ENCODE data around the gene IKBIP. TPM values are rescaled to one million over a fixed set of nuclear protein-coding genes. Genes with fewer than 3 reads are reported as not detected.
A peak's percentile ranks its signal among the peaks of the same experiment; 100 is the strongest.

The IKBIP gene, protein sequence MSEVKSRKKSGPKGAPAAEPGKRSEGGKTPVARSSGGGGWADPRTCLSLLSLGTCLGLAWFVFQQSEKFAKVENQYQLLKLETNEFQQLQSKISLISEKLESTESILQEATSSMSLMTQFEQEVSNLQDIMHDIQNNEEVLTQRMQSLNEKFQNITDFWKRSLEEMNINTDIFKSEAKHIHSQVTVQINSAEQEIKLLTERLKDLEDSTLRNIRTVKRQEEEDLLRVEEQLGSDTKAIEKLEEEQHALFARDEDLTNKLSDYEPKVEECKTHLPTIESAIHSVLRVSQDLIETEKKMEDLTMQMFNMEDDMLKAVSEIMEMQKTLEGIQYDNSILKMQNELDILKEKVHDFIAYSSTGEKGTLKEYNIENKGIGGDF
- 41.1 and 67.6 TPM in 2 replicates for polyA plus RNA-seq (2011; rRNA removed)
- 16.1 and 16.6 TPM in 2 replicates for polyA plus RNA-seq (2012; cell fraction: cytosol; rRNA removed)
- 9.6 and 11.5 TPM in 2 replicates for polyA plus RNA-seq (2012; cell fraction: nucleus; rRNA removed)
- 58.7 to 59.3 TPM (median 59.1 TPM) in 3 replicates for polyA plus RNA-seq (2017; fragmentation: RNase III; extraction: RNeasy Plus Mini Kit Qiagen cat#74134 plus additional on column Dnase treatment)
- polyA minus RNA-seq (2011; rRNA and poly(A)+ RNA removed), result 3.9 and 4.0 TPM in 2 replicates

DNA sequence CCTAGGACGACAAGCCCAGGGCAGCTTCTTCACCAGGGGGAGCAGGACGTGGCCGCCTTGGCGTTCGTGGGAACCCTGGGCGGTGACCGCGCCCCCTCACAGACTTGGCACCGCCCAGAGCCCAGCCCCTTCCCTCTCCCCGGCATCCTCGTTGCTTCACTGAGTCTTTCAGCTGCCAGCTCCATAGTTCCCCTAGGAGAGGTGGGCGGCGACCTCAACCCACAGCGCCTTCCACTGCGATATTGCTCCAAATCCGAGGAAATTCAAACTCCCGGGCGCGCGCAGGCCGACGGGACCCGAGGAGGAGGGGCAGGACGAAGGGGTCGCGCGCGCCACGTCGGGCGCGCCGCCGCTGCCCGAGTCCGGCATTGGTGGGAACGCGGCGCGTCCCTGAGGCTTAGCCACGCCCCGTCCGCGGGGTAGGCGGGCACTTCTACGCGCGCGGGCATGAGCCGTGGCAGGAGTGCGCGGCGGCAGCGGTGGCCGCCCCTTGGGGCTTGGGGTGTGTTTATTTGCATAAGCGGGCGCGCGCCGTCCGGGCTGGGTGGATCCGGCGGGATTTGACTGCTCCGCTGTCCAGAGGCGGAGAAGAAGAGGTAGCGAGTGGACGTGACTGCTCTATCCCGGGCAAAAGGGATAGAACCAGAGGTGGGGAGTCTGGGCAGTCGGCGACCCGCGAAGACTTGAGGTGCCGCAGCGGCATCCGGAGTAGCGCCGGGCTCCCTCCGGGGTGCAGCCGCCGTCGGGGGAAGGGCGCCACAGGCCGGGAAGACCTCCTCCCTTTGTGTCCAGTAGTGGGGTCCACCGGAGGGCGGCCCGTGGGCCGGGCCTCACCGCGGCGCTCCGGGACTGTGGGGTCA, at the start of gene IKBIP, which contains the start of gene APAF1:
Gene IKBIP, minus strand, starts transcription at position 77 of the 860 bp plus-strand sequence. CDS start 87 bp downstream, outside the sequence.
Gene APAF1, plus strand, starts transcription at position 579 of the 860 bp plus-strand sequence. CDS start 3,070 bp downstream, outside the sequence.
- FAIRE-seq, result no peak
- ATAC-seq, result peak; percentile 86 to 91
- POLR2A ChIA-PET, result interaction anchor here (1.1 to 2.1 kb wide), 3 partner anchors 18 to 354 kb away, joined by 3 to 23 read pairs (median 3); partner anchors contain the start of gene SLC25A3
- CTCF ChIA-PET, result interaction anchor here (0.6 to 1.7 kb wide), 6 partner anchors 36 to 227 kb away, joined by 3 to 5 read pairs (median 4); no protein-coding TSS in a partner anchor
- no peaks in the 10 kb centered on the region for H3K9me3 ChIP-seq
- peaks cover 13% of the 10 kb centered on the region; the same call in 2 of the 3 replicates for H3K4me1 ChIP-seq
- peak within 1 kb of the TSS; percentile 78 to 93 for H3K27ac ChIP-seq
- peak within 1 kb of the TSS; percentile 79 for H3K4me2 ChIP-seq
- WGBS (ENCODE audit: missing lambda C conversion rate), result under 1% methylated on average over 34 of the region's 91 CpGs
- peak; percentile 90 to 98 for DNase-seq (ENCODE audit: low read depth in 1 of 2, low spot score in 1 of 2)
- peak within 1 kb of the TSS; percentile 99 for H3K4me3 ChIP-seq
- TF ChIP-seq POLR2A (IDR thresholded peaks at IDR 0.05; ENCODE audit: low read length) (peak; percentile 81), MAZ (IDR thresholded peaks at IDR 0.05; ENCODE audit: borderline replicate concordance, low read depth, low read length) (0 out of 2 replicates have a peak, but pooled peaks have one; percentile 55), CEBPB (IDR thresholded peaks at IDR 0.05) (no peak), RAD21 (conservative IDR thresholded peaks at IDR 0.05 in 1 of 2, IDR thresholded peaks at IDR 0.05 in 1 of 2) (no peak), KDM5A (IDR thresholded peaks at IDR 0.05) (peak; percentile 61; the same call in 1 of the 2 replicates), HDAC2 (IDR thresholded peaks at IDR 0.05) (0 out of 2 replicates have a peak, but pooled peaks have one; percentile 61), MAX (IDR thresholded peaks at IDR 0.05) (peak; percentile 14; the same call in 1 of the 2 replicates), JUN (IDR thresholded peaks at IDR 0.05) (peak in 1 of 2 experiments; percentile 50; a peak in 2 of 5 replicates)
- TF ChIP-seq, protein P1, sequence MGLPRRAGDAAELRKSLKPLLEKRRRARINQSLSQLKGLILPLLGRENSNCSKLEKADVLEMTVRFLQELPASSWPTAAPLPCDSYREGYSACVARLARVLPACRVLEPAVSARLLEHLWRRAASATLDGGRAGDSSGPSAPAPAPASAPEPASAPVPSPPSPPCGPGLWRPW (IDR thresholded peaks at IDR 0.05), result no peak

GRCh38 chr12:98691351-98691750, 46.8 kb upstream of the IKBIP start:
- CTCF ChIA-PET, result interaction anchor here (1.6 kb wide), 1 partner anchor 307 kb away, joined by 6 read pairs; no protein-coding TSS in a partner anchor

DNA sequence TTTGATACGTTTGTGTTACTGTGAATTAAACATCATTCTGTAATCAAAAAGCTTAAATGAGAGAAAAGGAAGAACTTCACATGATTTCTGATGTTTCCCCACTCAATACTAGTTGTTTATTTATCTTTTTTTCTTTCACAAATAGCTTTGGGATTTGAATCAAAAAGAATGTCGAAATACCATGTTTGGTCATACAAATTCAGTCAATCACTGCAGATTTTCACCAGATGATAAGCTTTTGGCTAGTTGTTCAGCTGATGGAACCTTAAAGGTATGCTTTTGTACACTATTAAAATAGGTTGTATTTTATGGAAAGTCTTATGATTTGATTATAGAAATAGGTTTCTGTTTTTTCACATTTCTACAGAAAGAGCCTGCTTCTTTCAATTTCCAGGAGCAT, 42.0 kb upstream of the IKBIP start:
- Histone ChIP-seq H3K4me2 (no peak overlapping the region), H3K4me3 (no peak overlapping the region), H3K27ac (no peak overlapping the region), H3K9me3 (no peaks in the 10 kb centered on the region), H3K4me1 (no peaks in the 10 kb centered on the region)
- ChIA-PET POLR2A (no interaction called here), CTCF (interaction anchor here (1.4 kb wide), 1 partner anchor 9 kb away, joined by 3 read pairs; no protein-coding TSS in a partner anchor)
- ATAC-seq (no peak), FAIRE-seq (no peak), DNase-seq (ENCODE audit: low read depth in 1 of 2, low spot score in 1 of 2) (no peak)
- TF ChIP-seq RNF2 (IDR thresholded peaks at IDR 0.05; ENCODE audit: borderline replicate concordance, low read depth) (no peak), BHLHE40 (IDR thresholded peaks at IDR 0.05; ENCODE audit: low read depth, low read length) (no peak)
- WGBS (ENCODE audit: missing lambda C conversion rate), result 78% methylated on average over 2 of the region's 2 CpGs

More at GRCh38 chr12:98691351-98691750, 46.8 kb upstream of the IKBIP start:
- H3K9me3 ChIP-seq, result no peaks in the 10 kb centered on the region
- ATAC-seq, result no peak
- H3K27ac ChIP-seq, result no peak overlapping the region
- H3K4me3 ChIP-seq, result no peak overlapping the region
- TF ChIP-seq EP300 (IDR thresholded peaks at IDR 0.05) (no peak), NR3C1 (IDR thresholded peaks at IDR 0.05) (no peak), PHF8 (IDR thresholded peaks at IDR 0.05; ENCODE audit: borderline replicate concordance, low read depth) (no peak), POLR2AphosphoS2 (conservative IDR thresholded peaks at IDR 0.05; ENCODE audit: low read length) (no peak), USF2 (IDR thresholded peaks at IDR 0.05) (no peak), JUN (IDR thresholded peaks at IDR 0.05) (no peak)
- no peak for DNase-seq (ENCODE audit: low read depth in 1 of 2, low spot score in 1 of 2)
- FAIRE-seq, result no peak
- POLR2A ChIA-PET, result no interaction called here
- H3K4me2 ChIP-seq, result no peak overlapping the region
- H3K4me1 ChIP-seq, result no peaks in the 10 kb centered on the region
